GM23338 (cell line): ENCODE data around the gene ANKRD50.

Source experiments
- CREB1 ChIP-seq: fragments of 250-450 bp; sonication (Bioruptor Pico); IDR thresholded peaks from 2 replicates; pipeline ENCODE4 v1.5.0; 2020; ENCODE audit warnings: low read depth, mild to moderate bottlenecking, moderate library complexity
- CTCF ChIP-seq, 2 experiments: fragments of 200-600 bp in 1 of 2; sonication (generic) in 1 of 2; conservative IDR thresholded peaks; 2 replicates each; pipeline versions ENCODE4 v1.5.1 to v1.6.1; 2016 to 2017; ENCODE audit warnings: antibody characterized with exemption in 2 of 2, low read depth in 2 of 2, mild to moderate bottlenecking in 2 of 2, moderate library complexity in 1 of 2
- EZH2phosphoT487 ChIP-seq: fragments of 200-600 bp; sonication (generic); IDR thresholded peaks from one replicate; pipeline ENCODE4 v1.8.1; 2018; ENCODE audit warnings: antibody characterized with exemption; ENCODE audit not compliant: unreplicated experiment
- JUNB ChIP-seq: IDR thresholded peaks from one replicate; pipeline ENCODE4 v1.6.1; 2016; ENCODE audit warnings: antibody characterized with exemption; ENCODE audit not compliant: unreplicated experiment
- REST ChIP-seq: IDR thresholded peaks from one replicate; pipeline ENCODE4 v1.6.1; 2018; ENCODE audit warnings: antibody characterized with exemption; ENCODE audit not compliant: unreplicated experiment

- no peak for TF ChIP-seq REST
- TF ChIP-seq CTCF (conservative IDR thresholded peaks at IDR 0.05; ENCODE audit: low read depth in 2 of 2) = no peak
- no peak for TF ChIP-seq JUNB
- no peak for TF ChIP-seq CREB1
- no peak for TF ChIP-seq EZH2phosphoT487
These were observed 70.7 kb downstream of the ANKRD50 start for GRCh38 chr4:124641715-124642381.
